ENCODE results near the gene CLDN9. TPM values are rescaled to one million over a fixed set of nuclear protein-coding genes. Genes with fewer than 3 reads are reported as not detected.
A peak's percentile ranks its signal among the peaks of the same experiment; 100 is the strongest.

CLDN9 gene
- total and polyA plus RNA-seq, 9 of the 15 experiments (the other 6 are each of a cell fraction or from before 2014, with no cell fraction given), result 0.12 to 0.44 (median 0.22) TPM; not detected in 4

DNA sequence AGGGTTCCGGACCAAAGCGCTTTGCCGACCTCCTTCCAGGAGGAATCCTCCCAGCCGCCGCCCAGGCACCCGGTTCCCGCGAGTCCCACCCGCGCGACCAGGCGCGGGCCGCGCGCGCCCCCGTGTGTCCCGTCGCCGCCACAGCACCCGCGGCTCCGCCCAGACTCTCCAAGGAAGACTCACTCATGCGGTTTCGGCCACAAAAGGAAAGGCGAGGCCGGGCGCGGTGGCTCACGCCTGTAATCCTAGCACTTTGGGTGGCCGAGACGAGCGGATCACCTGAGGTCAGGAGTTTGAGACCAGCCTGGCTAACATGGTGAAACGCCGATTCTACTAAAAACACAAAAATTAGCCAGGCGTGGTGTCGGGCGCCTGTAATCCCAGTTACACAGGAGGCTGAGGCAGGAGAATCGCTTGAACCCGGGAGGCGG lies 29.0 kb upstream of the CLDN9 start:
- Histone ChIP-seq H3K9me1 (ENCODE audit: control insufficient read depth, insufficient read depth, low read length) (no peaks in the 10 kb centered on the region), H3K36me3 (ENCODE audit: control insufficient read depth, insufficient read depth, low read length) (peaks cover 10% of the 10 kb centered on the region; the same call in 1 of the 3 replicates), H2AFZ (ENCODE audit: low read depth, low read length) (peak overlapping the region; percentile 95), H3K9ac (ENCODE audit: insufficient read depth in 1 of 2, low read depth in 2 of 2, low read length in 2 of 2) (peak overlapping the region; percentile 36 to 90), H3K4me2 (ENCODE audit: insufficient read depth, low read length) (peak overlapping the region; percentile 61), H3K27me3 (ENCODE audit: control insufficient read depth in 2 of 2, insufficient read depth in 2 of 2, low read length in 2 of 2) (no peaks in the 10 kb centered on the region), H3K79me2 (ENCODE audit: control insufficient read depth, insufficient read depth, low read length) (peaks cover 23% of the 10 kb centered on the region), H3K27ac (ENCODE audit: extremely low read depth, low read depth, low read length) (peak overlapping the region; percentile 57; the same call in 2 of the 3 replicates), H4K20me1 (replicated peaks; ENCODE audit: control insufficient read depth, insufficient read depth, low read length) (no peaks in the 10 kb centered on the region), H3K9me3 (replicated peaks; ENCODE audit: control insufficient read depth, insufficient read depth, low read depth, low read length) (no peaks in the 10 kb centered on the region), H3K4me3 (no peak overlapping the region), H3K4me1 (replicated peaks in 1 of 2; ENCODE audit: control insufficient read depth in 2 of 2, insufficient read depth in 2 of 2, low read length in 2 of 2) (peaks cover 19 to 84% of the 10 kb centered on the region in 2 experiments)
- ATAC-seq (peak; percentile 63), FAIRE-seq (peak; percentile 72), DNase-seq (ENCODE audit: extremely low read depth in 1 of 4, low spot score in 3 of 4) (peak; percentile 88 to 94 (median 90))
- ChIA-PET POLR2A (interaction anchor here (0.8 to 1.4 kb wide), 2 partner anchors 13 to 14 kb away, joined by 3 read pairs; no protein-coding TSS in a partner anchor), CTCF (ENCODE audit: low intra/inter-chr PET ratio) (interaction anchor here (0.6 to 0.8 kb wide), 4 partner anchors 79 to 182 kb away, joined by 4 to 7 read pairs (median 6); no protein-coding TSS in a partner anchor)
- no TSS peak for BruUV-seq (replicated peaks)
- intact Hi-C loops (cut with micrococcal nuclease), result loop anchor here (2.0 to 5.0 kb wide), 3 partner anchors 15 to 111 kb away; partner anchors contain the start of gene PAQR4
- 7% methylated on average over 42 of the region's 42 CpGs for WGBS (ENCODE audit: insufficient coverage, low coverage, missing lambda C conversion rate)
- in situ Hi-C loops (cut with MboI), result no loop called here
- TF ChIP-seq TARDBP (IDR thresholded peaks at IDR 0.05), result no peak
- TF ChIP-seq, protein P1, sequence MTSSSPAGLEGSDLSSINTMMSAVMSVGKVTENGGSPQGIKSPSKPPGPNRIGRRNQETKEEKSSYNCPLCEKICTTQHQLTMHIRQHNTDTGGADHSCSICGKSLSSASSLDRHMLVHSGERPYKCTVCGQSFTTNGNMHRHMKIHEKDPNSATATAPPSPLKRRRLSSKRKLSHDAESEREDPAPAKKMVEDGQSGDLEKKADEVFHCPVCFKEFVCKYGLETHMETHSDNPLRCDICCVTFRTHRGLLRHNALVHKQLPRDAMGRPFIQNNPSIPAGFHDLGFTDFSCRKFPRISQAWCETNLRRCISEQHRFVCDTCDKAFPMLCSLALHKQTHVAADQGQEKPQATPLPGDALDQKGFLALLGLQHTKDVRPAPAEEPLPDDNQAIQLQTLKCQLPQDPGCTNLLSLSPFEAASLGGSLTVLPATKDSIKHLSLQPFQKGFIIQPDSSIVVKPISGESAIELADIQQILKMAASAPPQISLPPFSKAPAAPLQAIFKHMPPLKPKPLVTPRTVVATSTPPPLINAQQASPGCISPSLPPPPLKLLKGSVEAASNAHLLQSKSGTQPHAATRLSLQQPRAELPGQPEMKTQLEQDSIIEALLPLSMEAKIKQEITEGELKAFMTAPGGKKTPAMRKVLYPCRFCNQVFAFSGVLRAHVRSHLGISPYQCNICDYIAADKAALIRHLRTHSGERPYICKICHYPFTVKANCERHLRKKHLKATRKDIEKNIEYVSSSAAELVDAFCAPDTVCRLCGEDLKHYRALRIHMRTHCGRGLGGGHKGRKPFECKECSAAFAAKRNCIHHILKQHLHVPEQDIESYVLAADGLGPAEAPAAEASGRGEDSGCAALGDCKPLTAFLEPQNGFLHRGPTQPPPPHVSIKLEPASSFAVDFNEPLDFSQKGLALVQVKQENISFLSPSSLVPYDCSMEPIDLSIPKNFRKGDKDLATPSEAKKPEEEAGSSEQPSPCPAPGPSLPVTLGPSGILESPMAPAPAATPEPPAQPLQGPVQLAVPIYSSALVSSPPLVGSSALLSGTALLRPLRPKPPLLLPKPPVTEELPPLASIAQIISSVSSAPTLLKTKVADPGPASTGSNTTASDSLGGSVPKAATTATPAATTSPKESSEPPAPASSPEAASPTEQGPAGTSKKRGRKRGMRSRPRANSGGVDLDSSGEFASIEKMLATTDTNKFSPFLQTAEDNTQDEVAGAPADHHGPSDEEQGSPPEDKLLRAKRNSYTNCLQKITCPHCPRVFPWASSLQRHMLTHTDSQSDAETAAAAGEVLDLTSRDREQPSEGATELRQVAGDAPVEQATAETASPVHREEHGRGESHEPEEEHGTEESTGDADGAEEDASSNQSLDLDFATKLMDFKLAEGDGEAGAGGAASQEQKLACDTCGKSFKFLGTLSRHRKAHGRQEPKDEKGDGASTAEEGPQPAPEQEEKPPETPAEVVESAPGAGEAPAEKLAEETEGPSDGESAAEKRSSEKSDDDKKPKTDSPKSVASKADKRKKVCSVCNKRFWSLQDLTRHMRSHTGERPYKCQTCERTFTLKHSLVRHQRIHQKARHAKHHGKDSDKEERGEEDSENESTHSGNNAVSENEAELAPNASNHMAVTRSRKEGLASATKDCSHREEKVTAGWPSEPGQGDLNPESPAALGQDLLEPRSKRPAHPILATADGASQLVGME (CRISPR knock-in tag; IDR thresholded peaks at IDR 0.05), result no peak
- TF ChIP-seq CCAR2 (IDR thresholded peaks at IDR 0.05; ENCODE audit: low read depth, low read length), result no peak
- no peak for TF ChIP-seq HOXB6 (CRISPR knock-in tag; IDR thresholded peaks at IDR 0.05; ENCODE audit: borderline replicate concordance)
- no peak for TF ChIP-seq ZNF146 (CRISPR knock-in tag; IDR thresholded peaks at IDR 0.05; ENCODE audit: unreplicated experiment)
- TF ChIP-seq MCM7 (IDR thresholded peaks at IDR 0.05), result no peak
- no peak for TF ChIP-seq KAT2B (IDR thresholded peaks at IDR 0.05; ENCODE audit: low read depth, low read length)
- no peak for TF ChIP-seq ETS2 (tag; IDR thresholded peaks at IDR 0.05; ENCODE audit: borderline replicate concordance, poor library complexity, severe bottlenecking)
- TF ChIP-seq SMARCB1 (IDR thresholded peaks at IDR 0.05; ENCODE audit: insufficient read length, low read depth), result no peak
- TF ChIP-seq KAT8 (IDR thresholded peaks at IDR 0.05; ENCODE audit: low read depth), result no peak
- TF ChIP-seq ZBTB34 (CRISPR knock-in tag; IDR thresholded peaks at IDR 0.05), result no peak
- no peak for TF ChIP-seq THAP12 (CRISPR knock-in tag; IDR thresholded peaks at IDR 0.05)
